H1 (cell line): ENCODE data around the gene HS3ST1. TPM values are rescaled to one million over a fixed set of nuclear protein-coding genes. Genes with fewer than 3 reads are reported as not detected.

Source experiments
- KDM5A ChIP-seq: fragments of 200-600 bp; IDR thresholded peaks from 2 replicates; pipeline ENCODE4 v1.7.1; 2012; ENCODE audit warnings: mild to moderate bottlenecking, low read length, inconsistent platforms, mixed read lengths
- USF2 ChIP-seq: IDR thresholded peaks from 2 replicates; pipeline ENCODE4 v1.6.1; 2011; ENCODE audit warnings: low read length, improper control_type of control experiment
- polyA plus RNA-seq, 7 experiments: library from polyadenylated mRNA; depleted of rRNA in 3 of 7; stranded (reverse) in 5 of 7; unstranded in 2 of 7; fragments of >200 nt in 5 of 7; fragments of 200-250 nt in 2 of 7; gene quantifications; 1 replicate in 5 of 7; 2 replicates in 1 of 7; 4 replicates in 1 of 7; pipeline versions ENCODE4 v1.2.1 to v1.2.3, GENCODE V29; 2011 to 2013; ENCODE audit warnings: missing spikeins in 2 of 7, mixed read lengths in 2 of 7
- total RNA-seq: library from RNA; stranded (reverse); fragmentation: NEBNext Ultra II Directional; extraction: Animal tissue kit (Norgen Biotek cat#: 25700); gene quantifications from 2 replicates; pipeline ENCODE4 v1.2.1, GENCODE V29; 2021

HS3ST1 gene
- total and polyA plus RNA-seq, 2 of the 8 experiments (the other 6 are each of a cell fraction or from before 2014, with no cell fraction given) = 0.50 to 1.5 TPM

- no peak for TF ChIP-seq USF2
- no peak for TF ChIP-seq KDM5A
Observed at GRCh38 chr4:11440481-11441193, 11.9 kb upstream of the HS3ST1 start (continued).
